ENCODE data around the gene TDRD3. TPM values are rescaled to one million over a fixed set of nuclear protein-coding genes. Genes with fewer than 3 reads are reported as not detected.

Gene TDRD3
- total and polyA plus RNA-seq, 2 donors: 11.5 to 78.6 TPM

Small RNA genes lying within 50 kb of the gene (small RNA-seq; reads per million reads assigned to genes)
- gene RNA5SP31: not detected

Other genes starting within 250 kb of the TDRD3 start
- gene DIAPH3, start 233.3 kb upstream of the TDRD3 start, total RNA-seq: 23.4 TPM
- gene DIAPH3, start 233.3 kb upstream of the TDRD3 start, polyA plus RNA-seq: 0.18 TPM

All from urinary bladder (tissue), 2 donors.